Astrocyte of the spinal cord (primary cell): ENCODE results near the gene NELFE.
A peak's percentile ranks its signal among the peaks of the same experiment; 100 is the strongest.
"Not testable (repeated sequence)": the region's sequence is repeated elsewhere in the genome, so short reads cannot be mapped to it uniquely, and the experiment has no call there.

Experiments used
- DNase-seq: peaks from one replicate; pipeline ENCODE4 v3.0.0; 2011; ENCODE audit warnings: low read depth, low spot score
- H3K4me3 ChIP-seq: 2 replicates; pipeline ENCODE4 v1.5.1; 2011; ENCODE audit warnings: low read depth, mild to moderate bottlenecking, low read length, moderate library complexity
- CTCF ChIP-seq: IDR thresholded peaks from 2 replicates; pipeline ENCODE4 v1.5.1; 2012; ENCODE audit warnings: low read depth, mild to moderate bottlenecking, low read length, inconsistent platforms
- in situ Hi-C: cut with HindIII; loops from 2 replicates; pipeline ENCODE4 v1.10.0; 2017; ENCODE audit warnings: low sequenced_read_pairs

NELFE gene

GRCh38 chr6:31958741-31959739 lies at the start of gene NELFE, which contains the start of gene SKIC2:
TSS of gene NELFE (minus strand) at chr6:31958971. CDS start at chr6:31958446, 525 bp downstream.
TSS of gene SKIC2 (plus strand) at chr6:31959175. CDS start at chr6:31959193, 18 bp downstream.
- in situ Hi-C loops, result no loop called here
- peak; percentile 99 for DNase-seq
- TF ChIP-seq CTCF, result no peak
- H3K4me3 ChIP-seq, result peak within 1 kb of the TSS; percentile 97

GRCh38 chr6:32008037-32008436 lies 49.3 kb upstream of the NELFE start:
- in situ Hi-C loops, H3K4me3 ChIP-seq, DNase-seq: not testable (repeated sequence)

- DNase-seq, in situ Hi-C loops, H3K4me3 ChIP-seq: not testable (repeated sequence)
Measured at GRCh38 chr6:32007086-32007485, 48.3 kb upstream of the NELFE start.

- in situ Hi-C loops, H3K4me3 ChIP-seq, DNase-seq: not testable (repeated sequence)
Measured at GRCh38 chr6:32005991-32006529, 47.3 kb upstream of the NELFE start.

- in situ Hi-C loops, DNase-seq, H3K4me3 ChIP-seq: not testable (repeated sequence)
Measured at GRCh38 chr6:32005538-32005880, 46.7 kb upstream of the NELFE start.

- DNase-seq, H3K4me3 ChIP-seq, in situ Hi-C loops: not testable (repeated sequence)
Measured at GRCh38 chr6:32004864-32005537, 46.2 kb upstream of the NELFE start.

GRCh38 chr6:32004393-32004792 lies 45.6 kb upstream of the NELFE start:
- DNase-seq, in situ Hi-C loops, H3K4me3 ChIP-seq: not testable (repeated sequence)

- DNase-seq, H3K4me3 ChIP-seq, in situ Hi-C loops: not testable (repeated sequence)
Measured at GRCh38 chr6:32003301-32003700, 44.5 kb upstream of the NELFE start.

GRCh38 chr6:32002546-32003268 lies 43.9 kb upstream of the NELFE start:
- in situ Hi-C loops, H3K4me3 ChIP-seq, DNase-seq: not testable (repeated sequence)

- in situ Hi-C loops, H3K4me3 ChIP-seq, DNase-seq: not testable (repeated sequence)
Measured at GRCh38 chr6:31996385-31996784, 37.6 kb upstream of the NELFE start.

- in situ Hi-C loops, H3K4me3 ChIP-seq, DNase-seq: not testable (repeated sequence)
Measured at GRCh38 chr6:31994421-31994820, 35.6 kb upstream of the NELFE start.

- DNase-seq, in situ Hi-C loops, H3K4me3 ChIP-seq: not testable (repeated sequence)
Measured at GRCh38 chr6:31989363-31989762, 30.6 kb upstream of the NELFE start.

- in situ Hi-C loops, H3K4me3 ChIP-seq, DNase-seq: not testable (repeated sequence)
Measured at GRCh38 chr6:31981744-31982143, 23.0 kb upstream of the NELFE start, which contains the start of gene C4A. TSS of gene C4A (plus strand) at chr6:31982057. CDS start at chr6:31982108, 51 bp downstream.

GRCh38 chr6:31980998-31981397 lies 22.2 kb upstream of the NELFE start:
- DNase-seq, H3K4me3 ChIP-seq, in situ Hi-C loops: not testable (repeated sequence)

GRCh38 chr6:31980195-31980876 lies 21.6 kb upstream of the NELFE start:
- in situ Hi-C loops, DNase-seq, H3K4me3 ChIP-seq: not testable (repeated sequence)
